ENCODE data around the gene ANKDD1A.

ANKDD1A gene

DNA sequence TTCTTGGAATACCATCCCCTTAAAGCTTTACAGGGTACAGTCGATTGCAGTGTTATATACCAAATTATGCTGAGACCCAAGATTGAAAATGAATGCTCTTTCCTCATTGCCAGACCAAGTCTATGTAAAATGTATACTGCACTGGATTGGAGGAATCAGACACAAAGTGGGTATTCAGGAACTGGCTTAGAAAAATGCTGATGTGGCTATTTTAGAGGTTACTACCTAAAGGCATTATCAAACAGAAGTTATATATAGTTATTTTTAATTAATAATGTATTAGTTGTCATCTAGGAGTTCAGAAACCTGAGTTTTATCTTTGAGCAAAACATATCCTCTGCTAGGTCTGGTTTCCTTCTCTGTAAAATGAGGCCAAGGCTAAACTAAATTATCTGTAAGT lies 81.6 kb downstream of the ANKDD1A start (continued):
- TF ChIP-seq, protein P1, sequence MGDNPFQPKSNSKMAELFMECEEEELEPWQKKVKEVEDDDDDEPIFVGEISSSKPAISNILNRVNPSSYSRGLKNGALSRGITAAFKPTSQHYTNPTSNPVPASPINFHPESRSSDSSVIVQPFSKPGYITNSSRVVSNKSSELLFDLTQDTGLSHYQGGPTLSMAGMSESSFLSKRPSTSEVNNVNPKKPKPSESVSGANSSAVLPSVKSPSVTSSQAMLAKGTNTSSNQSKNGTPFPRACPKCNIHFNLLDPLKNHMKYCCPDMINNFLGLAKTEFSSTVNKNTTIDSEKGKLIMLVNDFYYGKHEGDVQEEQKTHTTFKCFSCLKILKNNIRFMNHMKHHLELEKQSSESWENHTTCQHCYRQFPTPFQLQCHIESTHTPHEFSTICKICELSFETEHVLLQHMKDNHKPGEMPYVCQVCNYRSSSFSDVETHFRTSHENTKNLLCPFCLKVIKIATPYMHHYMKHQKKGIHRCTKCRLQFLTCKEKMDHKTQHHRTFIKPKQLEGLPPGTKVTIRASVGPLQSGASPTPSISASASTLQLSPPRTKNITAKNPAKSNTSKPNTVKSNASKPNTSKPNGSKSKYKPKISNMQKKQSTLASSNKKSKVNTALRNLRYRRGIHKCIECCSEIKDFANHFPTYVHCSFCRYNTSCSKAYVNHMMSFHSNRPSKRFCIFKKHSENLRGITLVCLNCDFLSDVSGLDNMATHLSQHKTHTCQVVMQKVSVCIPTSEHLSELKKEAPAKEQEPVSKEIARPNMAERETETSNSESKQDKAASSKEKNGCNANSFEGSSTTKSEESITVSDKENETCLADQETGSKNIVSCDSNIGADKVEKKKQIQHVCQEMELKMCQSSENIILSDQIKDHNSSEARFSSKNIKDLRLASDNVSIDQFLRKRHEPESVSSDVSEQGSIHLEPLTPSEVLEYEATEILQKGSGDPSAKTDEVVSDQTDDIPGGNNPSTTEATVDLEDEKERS (tag by site-specific recombination; IDR thresholded peaks at IDR 0.05), result no peak
- no peak for TF ChIP-seq ZNF223 (tag by site-specific recombination; IDR thresholded peaks at IDR 0.05)
- no peak for TF ChIP-seq ZNF311 (tag by site-specific recombination; IDR thresholded peaks at IDR 0.05; ENCODE audit: borderline replicate concordance)
- TF ChIP-seq SP2 (tag by site-specific recombination; IDR thresholded peaks at IDR 0.05), result no peak

DNA sequence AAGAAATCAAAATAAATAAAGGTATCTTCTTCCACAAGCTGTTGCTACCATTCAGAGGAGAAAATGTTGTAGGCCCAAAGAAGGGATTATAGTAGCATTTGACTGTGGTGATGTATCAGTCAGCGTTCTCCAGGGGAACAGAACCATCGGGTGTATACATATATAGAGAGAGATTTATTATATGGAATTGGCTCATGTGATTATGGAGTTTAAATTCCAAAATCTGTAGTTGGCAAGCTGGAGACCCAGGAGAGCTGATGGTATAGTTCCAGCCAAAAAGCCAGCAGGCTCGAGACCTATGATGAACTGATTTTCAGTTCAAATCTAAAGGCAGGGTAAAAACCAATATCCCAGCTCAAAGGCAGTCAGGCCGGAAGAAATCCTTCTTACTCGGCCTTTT lies 85.4 kb downstream of the ANKDD1A start:
- TF ChIP-seq ZNF571 (tag by site-specific recombination; IDR thresholded peaks at IDR 0.05) (no peak), BCL11A (tag by site-specific recombination; IDR thresholded peaks at IDR 0.05; ENCODE audit: low read depth) (no peak), ZIC2 (tag by site-specific recombination; IDR thresholded peaks at IDR 0.05) (no peak), ZNF324 (tag by site-specific recombination; IDR thresholded peaks at IDR 0.05) (no peak), BCL11B (tag by site-specific recombination; IDR thresholded peaks at IDR 0.05; ENCODE audit: low read depth) (no peak), FEZF1 (tag by site-specific recombination; IDR thresholded peaks at IDR 0.05) (no peak), ZNF214 (tag by site-specific recombination; IDR thresholded peaks at IDR 0.05; ENCODE audit: borderline replicate concordance) (no peak), KLF8 (tag by site-specific recombination; IDR thresholded peaks at IDR 0.05) (no peak), ZNF621 (tag by site-specific recombination; IDR thresholded peaks at IDR 0.05) (no peak), ZNF664 (tag by site-specific recombination; IDR thresholded peaks at IDR 0.05) (no peak), SP3 (tag by site-specific recombination; IDR thresholded peaks at IDR 0.05) (no peak), ZNF16 (tag by site-specific recombination; IDR thresholded peaks at IDR 0.05; ENCODE audit: low read depth) (no peak), ZNF707 (tag by site-specific recombination; IDR thresholded peaks at IDR 0.05) (no peak)
- TF ChIP-seq, protein P2, sequence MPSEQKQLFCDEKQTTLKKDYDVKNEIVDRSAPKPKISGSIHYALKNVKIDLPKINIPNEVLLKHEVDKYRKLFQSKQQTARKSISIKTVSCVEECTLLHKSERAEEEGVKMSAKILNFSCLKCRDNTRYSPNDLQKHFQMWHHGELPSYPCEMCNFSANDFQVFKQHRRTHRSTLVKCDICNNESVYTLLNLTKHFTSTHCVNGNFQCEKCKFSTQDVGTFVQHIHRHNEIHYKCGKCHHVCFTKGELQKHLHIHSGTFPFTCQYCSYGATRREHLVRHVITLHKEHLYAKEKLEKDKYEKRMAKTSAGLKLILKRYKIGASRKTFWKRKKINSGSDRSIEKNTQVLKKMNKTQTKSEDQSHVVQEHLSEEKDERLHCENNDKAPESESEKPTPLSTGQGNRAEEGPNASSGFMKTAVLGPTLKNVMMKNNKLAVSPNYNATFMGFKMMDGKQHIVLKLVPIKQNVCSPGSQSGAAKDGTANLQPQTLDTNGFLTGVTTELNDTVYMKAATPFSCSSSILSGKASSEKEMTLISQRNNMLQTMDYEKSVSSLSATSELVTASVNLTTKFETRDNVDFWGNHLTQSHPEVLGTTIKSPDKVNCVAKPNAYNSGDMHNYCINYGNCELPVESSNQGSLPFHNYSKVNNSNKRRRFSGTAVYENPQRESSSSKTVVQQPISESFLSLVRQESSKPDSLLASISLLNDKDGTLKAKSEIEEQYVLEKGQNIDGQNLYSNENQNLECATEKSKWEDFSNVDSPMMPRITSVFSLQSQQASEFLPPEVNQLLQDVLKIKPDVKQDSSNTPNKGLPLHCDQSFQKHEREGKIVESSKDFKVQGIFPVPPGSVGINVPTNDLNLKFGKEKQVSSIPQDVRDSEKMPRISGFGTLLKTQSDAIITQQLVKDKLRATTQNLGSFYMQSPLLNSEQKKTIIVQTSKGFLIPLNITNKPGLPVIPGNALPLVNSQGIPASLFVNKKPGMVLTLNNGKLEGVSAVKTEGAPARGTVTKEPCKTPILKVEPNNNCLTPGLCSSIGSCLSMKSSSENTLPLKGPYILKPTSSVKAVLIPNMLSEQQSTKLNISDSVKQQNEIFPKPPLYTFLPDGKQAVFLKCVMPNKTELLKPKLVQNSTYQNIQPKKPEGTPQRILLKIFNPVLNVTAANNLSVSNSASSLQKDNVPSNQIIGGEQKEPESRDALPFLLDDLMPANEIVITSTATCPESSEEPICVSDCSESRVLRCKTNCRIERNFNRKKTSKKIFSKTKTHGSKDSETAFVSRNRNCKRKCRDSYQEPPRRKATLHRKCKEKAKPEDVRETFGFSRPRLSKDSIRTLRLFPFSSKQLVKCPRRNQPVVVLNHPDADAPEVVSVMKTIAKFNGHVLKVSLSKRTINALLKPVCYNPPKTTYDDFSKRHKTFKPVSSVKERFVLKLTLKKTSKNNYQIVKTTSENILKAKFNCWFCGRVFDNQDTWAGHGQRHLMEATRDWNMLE (tag by site-specific recombination; conservative IDR thresholded peaks at IDR 0.05; ENCODE audit: low read depth), result no peak
- ChIA-PET CTCF (no interaction called here), POLR2A (no interaction called here)
- no peaks in the 10 kb centered on the region for H3K4me1 ChIP-seq (ENCODE audit: control insufficient read depth, insufficient read depth, low read length)
- no peaks in the 10 kb centered on the region; a peak in 1 of 3 replicates for H3K36me3 ChIP-seq (ENCODE audit: control insufficient read depth in 2 of 2, insufficient read depth in 1 of 2, low read length in 2 of 2)
- no peak overlapping the region for H3K27ac ChIP-seq (ENCODE audit: extremely low read depth, low read depth, low read length)
- no peak overlapping the region for H3K4me3 ChIP-seq (ENCODE audit: low read depth, low read length)
- no peaks in the 10 kb centered on the region for H3K9me3 ChIP-seq (ENCODE audit: control insufficient read depth, insufficient read depth, low read depth, low read length)

All from HEK293 (cell line).